T47D (cell line): ENCODE results near the gene CD81.

Experiments
- DNase-seq, 2 experiments: peaks; one replicate each; pipeline versions ENCODE4 v3.0.0 to v3.0.0-alpha.2; 2011 to 2012; ENCODE audit warnings: low read depth in 1 of 2, low spot score in 1 of 2
- JUND ChIP-seq: IDR thresholded peaks from 2 replicates; pipeline ENCODE4 v1.6.1; 2012; ENCODE audit warnings: low read depth
- in situ Hi-C: cut with HindIII; loops from 2 replicates; pipeline ENCODE4 v1.10.0; 2016; ENCODE audit warnings: low sequenced_read_pairs, low pct_unique_long_range_greater_than_20kb

Gene CD81

DNA sequence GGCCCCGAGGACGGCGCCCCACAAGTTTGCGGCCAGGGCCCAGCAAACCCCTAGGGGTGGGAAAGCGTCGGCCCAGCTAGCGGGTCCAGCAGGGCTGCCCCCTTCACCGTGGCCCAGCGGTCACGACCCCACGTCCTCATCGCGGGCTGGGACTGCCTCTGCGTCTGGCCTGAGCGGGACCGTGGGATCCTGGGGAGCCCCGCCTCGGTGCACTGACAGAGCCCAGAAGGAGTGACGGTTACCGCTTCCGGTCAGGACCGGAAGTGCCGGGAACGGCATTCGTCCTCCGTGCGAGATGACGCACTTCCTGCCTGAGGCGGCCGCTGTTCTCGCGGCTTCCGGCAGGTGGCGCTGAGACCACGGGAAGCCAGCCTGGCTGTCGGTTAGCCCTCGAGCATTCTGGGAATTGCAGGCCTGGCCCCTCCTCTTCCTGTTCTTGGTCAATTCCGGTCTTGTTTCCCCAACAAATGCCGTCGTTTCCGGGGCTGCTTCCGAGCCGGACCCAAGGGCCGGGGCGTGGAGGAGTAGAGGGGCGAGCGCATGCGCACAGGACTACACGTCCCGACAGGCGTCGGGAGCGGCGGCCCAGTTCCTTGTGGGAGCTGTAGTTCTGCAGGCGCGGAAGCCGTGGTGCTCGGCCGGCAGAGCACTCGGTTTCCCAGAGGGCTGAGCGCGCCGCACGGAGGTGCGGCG lies 23.1 kb downstream of the CD81 start, which contains the start of gene TSSC4:
TSSC4 (plus strand) TSS at position 682 of the 693 bp plus-strand sequence. CDS start 1,884 bp downstream, outside the sequence.
- no peak for TF ChIP-seq JUND
- DNase-seq = peak; percentile 98 to 99
- in situ Hi-C loops = no loop called here

DNA sequence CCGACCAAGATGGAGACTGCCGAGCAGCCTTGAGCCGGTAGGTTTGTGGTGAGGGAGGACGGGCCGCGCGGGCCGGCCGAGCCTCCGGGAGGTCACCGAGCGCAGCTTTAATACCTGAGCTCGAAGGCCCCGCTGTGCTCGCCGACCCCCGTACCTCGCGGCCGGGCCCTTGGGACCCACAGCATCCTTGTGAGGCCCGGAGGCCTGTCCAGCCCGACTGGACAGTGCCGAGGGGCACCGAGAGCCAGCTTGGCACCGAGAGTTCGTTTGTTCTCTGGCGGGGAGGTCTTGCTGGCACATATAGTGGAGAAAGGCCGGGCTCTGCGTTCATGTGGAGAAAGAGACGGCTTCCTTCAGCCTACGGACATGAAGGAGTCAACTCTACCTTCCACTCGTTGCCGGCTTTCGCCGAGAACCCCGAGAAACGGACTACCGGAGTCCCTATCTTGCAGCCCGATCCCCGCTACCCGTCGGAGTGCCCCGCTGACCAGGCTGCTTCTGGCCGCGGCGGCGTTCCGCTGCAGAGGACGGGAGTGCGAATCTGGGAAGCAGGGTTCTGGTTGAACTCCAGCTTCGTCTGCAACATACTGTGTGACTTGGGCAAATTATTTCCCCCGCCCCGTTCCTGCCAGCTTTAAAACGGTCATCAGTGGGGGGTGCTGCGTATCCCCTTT lies 23.8 kb downstream of the CD81 start:
- DNase-seq = no peak
- no peak for TF ChIP-seq JUND
- in situ Hi-C loops = no loop called here

DNA sequence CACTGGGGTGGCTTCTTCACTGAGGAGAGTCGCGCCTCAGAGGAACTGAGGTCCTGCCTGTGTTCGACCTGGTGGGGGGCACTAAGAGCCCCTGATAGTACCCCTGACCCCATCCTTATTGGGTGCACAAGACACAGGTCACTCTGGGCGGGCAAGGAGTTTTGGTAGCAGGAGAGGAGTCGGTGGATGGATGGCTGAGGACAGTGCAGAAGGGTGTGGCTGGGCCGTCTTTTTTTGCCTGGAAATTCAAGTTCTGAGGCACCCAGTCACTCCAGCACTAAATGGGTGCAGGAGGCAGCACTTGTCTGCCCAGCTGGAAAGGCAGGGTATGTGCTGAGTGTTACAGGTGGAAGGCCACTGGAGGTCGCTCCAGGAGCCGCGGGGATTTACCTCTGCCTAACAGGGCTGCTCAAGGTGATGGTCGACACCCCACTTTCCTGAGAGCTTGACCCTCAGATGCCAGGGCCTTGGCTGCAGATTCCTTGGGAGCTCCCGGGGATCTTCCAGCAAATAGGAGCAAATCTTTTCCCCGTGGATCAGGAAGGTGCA lies 24.4 kb downstream of the CD81 start:
- DNase-seq = no peak
- TF ChIP-seq JUND = no peak
- in situ Hi-C loops = no loop called here

DNA sequence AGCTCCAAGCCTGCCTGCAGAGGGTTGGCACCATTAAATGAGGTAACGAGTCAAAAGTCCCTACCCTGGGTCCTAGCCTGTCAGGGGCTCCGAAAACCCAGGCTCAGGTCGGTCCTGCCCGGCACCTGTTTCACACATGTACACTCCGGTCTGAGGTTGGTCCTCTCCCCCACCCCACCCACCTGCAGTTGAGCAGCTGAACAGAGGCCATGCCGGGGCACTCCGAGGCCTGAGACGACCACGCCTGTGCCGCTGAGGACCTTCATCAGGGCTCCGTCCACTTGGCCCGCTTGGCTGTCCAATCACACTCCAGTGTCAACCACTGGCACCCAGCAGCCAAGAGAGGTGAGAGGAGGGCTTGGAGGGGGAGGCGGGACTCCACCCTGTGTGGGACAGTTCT lies 25.0 kb downstream of the CD81 start:
- DNase-seq = no peak
- TF ChIP-seq JUND = no peak
- in situ Hi-C loops = no loop called here

DNA sequence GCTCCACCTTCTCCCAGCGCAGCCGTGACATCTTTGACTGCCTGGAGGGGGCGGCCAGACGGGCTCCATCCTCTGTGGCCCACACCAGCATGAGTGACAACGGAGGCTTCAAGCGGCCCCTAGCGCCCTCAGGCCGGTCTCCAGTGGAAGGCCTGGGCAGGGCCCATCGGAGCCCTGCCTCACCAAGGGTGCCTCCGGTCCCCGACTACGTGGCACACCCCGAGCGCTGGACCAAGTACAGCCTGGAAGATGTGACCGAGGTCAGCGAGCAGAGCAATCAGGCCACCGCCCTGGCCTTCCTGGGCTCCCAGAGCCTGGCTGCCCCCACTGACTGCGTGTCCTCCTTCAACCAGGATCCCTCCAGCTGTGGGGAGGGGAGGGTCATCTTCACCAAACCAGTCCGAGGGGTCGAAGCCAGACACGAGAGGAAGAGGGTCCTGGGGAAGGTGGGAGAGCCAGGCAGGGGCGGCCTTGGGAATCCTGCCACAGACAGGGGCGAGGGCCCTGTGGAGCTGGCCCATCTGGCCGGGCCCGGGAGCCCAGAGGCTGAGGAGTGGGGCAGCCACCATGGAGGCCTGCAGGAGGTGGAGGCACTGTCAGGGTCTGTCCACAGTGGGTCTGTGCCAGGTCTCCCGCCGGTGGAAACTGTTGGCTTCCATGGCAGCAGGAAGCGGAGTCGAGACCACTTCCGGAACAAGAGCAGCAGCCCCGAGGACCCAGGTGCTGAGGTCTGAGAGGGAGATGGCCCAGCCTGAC lies 26.0 kb downstream of the CD81 start:
- DNase-seq = no peak
- in situ Hi-C loops = no loop called here
- TF ChIP-seq JUND = no peak

DNA sequence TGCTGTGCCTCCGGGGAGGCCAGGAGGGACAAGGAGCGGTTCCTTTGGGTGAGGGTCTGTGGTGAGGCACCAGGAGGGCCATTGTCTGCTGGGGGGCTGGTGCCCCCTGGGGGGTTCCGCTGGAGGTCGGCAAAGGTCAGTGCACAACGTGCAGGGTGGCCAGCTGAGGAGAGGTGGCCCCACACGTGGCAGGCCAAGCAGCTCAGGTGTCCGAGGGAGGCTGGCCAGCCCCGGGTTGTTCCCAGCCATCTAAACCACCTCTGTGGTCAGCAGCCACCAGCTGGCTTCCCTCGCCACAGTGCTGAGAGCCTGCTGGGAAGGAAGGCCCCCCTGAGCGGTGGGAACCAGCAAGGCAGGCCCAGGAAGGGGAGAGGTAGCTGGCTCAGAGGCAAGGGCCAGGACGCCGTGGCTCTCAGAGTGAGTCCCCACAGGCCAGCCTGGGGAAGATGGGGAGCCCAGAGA lies 27.7 kb downstream of the CD81 start:
- no peak for TF ChIP-seq JUND
- no peak for DNase-seq
- in situ Hi-C loops = no loop called here

DNA sequence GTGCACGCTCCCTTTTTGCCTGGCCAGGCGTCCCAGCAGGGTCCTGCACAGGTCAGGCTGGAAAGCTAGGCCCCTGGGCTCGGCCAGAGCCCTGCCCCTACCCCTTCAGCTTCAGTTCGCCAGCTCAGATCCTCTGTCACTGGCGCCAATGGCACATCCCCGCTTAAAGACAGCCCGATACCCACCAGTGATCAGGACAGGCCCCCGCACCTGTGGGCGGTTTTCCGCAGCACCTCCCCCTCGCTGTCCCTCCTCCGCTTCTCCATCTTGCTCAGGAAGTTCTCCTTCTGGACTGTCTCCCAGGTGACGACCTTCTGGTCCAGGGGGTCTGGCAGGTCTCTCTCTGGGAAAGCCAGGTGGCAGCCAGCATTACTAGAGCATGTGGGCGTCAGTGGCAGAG lies 29.3 kb downstream of the CD81 start:
- in situ Hi-C loops = no loop called here
- DNase-seq = no peak
- no peak for TF ChIP-seq JUND

DNA sequence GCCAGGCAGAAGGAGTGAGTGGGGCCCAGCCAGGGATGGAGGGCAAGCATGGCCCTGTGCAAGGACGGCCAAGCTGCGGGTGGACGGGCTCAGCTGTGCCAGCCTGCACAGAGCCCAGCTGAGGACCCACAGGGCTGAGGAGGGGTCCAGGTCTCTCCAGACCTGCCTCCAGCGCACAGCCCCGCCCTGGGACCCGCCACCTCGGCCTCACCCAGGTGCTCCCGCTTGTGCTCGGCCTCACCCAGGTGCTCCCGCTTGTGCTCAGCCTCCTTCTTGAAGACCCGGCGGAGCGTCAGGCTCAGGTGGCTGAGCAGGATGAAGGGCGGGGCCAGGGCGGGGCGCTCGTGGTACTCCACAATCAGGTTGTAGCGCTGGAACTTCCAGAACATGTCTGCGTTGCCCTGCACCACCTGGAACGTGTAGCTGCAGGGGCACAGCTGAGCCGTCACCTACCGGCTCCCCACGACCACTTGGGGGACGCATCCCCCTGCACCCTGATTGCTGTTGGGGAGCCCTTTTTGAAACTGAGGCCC lies 29.8 kb downstream of the CD81 start:
- DNase-seq = no peak
- TF ChIP-seq JUND = no peak
- in situ Hi-C loops = no loop called here

DNA sequence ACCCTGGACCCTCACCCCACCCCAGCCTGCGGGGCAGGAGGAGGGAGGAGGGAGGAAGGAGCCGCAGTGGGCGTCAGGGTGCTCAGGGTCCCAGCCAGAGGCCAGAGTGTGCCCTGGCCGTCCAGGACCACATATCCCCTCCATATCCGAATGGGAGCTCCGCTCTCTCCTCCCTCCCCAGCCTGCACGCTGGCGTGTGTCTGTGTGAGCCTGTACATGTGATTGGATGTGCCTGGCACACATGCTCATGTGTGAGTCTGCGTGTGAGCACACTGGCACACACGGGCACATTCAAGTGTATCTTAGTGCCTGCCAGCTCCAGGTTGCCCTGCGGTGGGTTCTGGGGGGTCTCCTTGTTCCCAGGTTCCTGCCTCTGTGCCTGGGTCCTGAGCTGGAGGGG lies 31.6 kb downstream of the CD81 start:
- no peak for TF ChIP-seq JUND
- DNase-seq = no peak
- in situ Hi-C loops = no loop called here

DNA sequence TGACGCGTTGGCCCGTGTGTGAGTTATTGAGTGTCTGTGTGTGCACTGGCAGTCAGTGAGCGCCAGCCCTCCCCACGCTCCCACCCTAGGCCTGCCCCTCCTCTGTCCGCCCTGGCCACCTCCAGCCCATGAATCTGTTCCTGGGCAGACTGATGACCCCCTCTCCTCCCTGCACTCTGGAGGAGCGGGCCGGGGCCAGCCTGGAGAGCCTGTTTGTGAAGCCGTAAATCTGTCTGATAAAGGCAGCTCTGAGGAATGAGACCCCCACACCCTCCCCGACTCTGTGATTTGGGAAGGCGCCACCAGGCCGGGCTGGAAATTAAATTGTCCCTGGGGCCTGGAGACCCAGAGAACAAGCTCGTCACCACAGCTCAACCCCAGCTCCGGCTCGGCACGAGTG lies 32.0 kb downstream of the CD81 start:
- TF ChIP-seq JUND = no peak
- no peak for DNase-seq
- in situ Hi-C loops = no loop called here

DNA sequence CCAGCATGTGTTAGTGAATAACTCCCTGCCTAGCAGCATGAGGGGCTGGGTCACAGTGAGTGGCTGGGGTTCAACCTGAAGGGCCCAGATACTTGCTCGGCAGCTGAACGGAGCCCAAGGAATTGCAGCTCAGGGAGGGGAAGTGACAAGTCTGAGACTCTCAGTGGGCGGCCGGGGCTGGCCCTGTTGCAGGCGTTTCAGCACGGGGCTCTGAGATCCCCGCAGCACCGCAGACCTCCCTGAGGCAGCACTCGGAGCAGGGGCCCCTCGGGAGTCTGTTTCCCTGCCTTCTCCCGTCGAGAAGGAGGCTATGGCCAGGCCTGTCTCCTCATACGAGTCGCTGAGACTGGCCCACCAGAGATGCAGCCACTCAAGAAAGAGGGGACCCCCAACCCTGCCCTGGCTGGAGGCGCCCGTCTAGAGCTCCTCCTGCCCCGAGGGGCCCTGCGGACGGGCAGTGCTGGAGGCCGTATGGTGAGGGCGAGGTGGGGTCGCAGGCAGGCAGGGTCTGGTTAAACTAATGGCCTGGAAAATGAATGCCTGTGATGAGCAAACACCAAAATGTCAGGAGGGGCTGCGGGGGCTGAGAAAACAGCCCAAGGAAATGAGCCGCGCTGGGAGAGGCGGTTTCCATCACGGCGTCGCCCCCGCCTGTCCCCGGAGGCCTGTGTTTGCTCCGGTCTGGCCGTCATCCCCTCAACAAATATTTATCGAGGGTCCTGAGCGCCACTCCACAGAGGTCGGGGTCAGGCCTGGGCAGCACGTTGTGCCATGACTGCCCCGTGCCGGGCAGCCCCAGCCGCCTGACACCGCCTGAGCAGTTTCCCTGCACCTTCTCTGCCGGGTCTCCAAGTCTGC lies 32.7 kb downstream of the CD81 start:
- TF ChIP-seq JUND = no peak
- DNase-seq = no peak
- in situ Hi-C loops = no loop called here

DNA sequence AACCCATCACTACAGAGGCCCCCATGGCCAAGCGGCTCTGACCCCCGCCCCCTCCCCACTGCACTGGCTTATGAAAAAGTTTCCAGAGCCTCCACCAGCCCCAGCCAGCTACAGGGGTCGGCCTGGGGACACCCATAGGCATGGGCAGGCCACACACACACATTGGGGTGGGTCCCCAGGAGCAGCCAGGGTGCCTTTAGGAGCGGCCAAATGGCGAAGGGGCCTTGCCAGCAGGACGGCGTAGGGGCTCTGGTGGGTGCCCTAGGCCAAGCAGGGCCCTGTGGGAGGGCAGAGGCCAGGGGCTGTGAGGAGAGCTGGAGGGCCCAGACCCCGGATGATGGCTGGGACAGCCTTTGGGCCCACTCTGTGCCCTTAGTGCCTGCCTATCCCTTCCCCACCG lies 33.5 kb downstream of the CD81 start:
- in situ Hi-C loops = no loop called here
- TF ChIP-seq JUND = no peak
- no peak for DNase-seq
